GM21529 (cell line): ENCODE data around the gene ELOVL6.
"Not testable (repeated sequence)": the region's sequence is repeated elsewhere in the genome, so short reads cannot be mapped to it uniquely, and the experiment has no call there.

ENCODE experiments used
- ATAC-seq: cut with Tn5 transposase; IDR thresholded peaks from one replicate; pipeline ENCODE4 v1.9.1; 2021; ENCODE audit not compliant: unreplicated experiment

The ELOVL6 gene

GRCh38 chr4:110039164-110039563, 159.3 kb downstream of the ELOVL6 start:
- ATAC-seq, result not testable (repeated sequence)

DNA sequence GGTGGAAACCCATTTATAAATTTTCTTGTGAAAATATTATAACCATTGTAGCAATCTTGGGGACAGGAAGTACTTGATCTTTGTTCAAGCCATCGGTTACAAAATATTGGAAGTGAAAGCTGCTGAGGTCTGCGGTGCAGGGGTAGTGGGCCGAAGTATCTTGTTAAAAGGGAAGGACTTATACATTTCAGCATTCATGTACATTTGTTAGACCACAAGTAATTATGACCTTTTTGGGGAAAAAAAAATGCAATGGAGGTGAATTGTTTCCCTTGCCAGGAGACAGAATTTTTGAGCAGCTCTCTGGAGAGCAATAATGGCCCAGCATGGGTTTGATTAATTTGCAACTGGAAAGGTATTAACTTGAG, 164.4 kb downstream of the ELOVL6 start:
- ATAC-seq, result peak; percentile 99

GRCh38 chr4:110033355-110034025, 164.9 kb downstream of the ELOVL6 start:
- ATAC-seq, result no peak

GRCh38 chr4:110032603-110033002, 165.8 kb downstream of the ELOVL6 start:
- no peak for ATAC-seq

GRCh38 chr4:110025718-110026117, 172.7 kb downstream of the ELOVL6 start:
- no peak for ATAC-seq

DNA sequence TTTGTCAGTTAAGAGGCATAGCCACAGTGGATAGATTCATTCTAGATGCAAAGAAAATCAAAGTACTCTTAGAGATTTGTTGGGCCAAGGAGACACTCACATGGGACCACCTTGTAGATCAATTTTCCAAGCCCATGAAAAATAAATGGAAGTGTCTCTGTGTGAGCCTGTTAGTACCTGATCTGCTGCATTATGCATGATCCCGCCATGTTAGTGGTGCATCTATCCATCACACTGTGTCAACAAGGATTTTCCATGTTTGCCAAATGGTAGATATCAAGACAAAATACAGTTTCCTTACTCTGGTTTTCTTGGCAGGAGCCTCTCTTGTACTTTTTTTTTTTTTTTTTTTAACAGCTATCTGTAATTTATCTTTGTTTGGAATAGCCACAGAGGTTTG, 173.4 kb downstream of the ELOVL6 start:
- ATAC-seq, result no peak

DNA sequence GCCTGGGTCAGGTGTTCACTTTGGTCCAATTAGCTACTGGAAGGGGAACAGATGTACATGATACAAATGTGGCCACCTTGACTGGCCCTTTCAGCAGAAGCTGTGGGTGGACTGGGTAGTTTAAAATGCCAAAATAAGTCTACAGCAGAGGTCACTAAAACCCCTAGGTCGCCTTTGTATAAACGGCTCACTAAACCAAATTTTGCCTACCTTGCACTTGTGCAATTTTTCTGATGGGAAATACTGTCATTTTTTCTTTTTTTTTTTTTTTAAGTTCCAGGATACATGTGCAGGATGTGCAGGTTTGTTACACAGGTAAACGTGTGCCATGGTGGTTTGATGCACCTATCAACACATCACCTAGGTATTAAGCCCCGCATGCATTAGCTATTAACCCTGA, 176.0 kb downstream of the ELOVL6 start:
- ATAC-seq, result no peak

GRCh38 chr4:110020646-110021443, 177.6 kb downstream of the ELOVL6 start:
- ATAC-seq, result no peak

- no peak for ATAC-seq
Observed at GRCh38 chr4:110020139-110020538, 178.3 kb downstream of the ELOVL6 start.

DNA sequence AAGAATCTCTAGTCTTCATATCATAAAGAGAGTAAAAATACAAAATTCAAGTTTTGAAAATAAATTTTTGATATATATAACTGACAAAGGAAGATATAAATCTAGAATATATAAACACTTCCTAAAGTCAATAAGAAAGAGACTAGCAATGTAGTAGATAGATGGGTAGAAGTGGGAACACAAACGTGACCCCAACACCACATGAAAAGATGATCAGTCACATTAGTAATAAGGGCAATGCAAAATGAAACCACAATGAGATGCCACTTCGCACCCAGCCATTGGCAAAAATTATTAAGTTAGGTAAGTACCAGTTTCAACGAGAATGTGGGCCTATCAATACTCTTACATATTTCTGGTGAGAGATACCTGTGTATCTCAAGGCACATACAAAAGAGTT, 179.3 kb downstream of the ELOVL6 start:
- ATAC-seq, result no peak

GRCh38 chr4:110014233-110014632, 184.2 kb downstream of the ELOVL6 start:
- no peak for ATAC-seq

DNA sequence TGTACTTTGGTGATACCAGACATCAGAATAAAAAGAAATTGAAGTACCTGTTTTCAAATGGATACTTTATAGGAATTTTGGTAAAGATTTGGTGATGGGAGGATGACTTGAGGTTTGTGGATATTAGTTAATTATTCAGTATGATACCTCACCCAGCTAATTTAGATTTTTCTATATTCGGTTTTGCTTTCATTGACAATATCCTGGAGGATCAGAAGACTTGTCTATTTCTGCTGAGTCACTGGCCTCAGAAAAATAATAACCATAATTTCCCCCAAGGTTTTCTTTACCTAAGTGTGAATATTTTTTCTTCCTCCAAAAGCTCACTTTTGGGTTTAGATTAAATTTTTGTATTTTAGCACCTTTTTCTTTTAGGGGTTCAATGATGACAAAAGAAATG, 185.5 kb downstream of the ELOVL6 start:
- ATAC-seq, result no peak

DNA sequence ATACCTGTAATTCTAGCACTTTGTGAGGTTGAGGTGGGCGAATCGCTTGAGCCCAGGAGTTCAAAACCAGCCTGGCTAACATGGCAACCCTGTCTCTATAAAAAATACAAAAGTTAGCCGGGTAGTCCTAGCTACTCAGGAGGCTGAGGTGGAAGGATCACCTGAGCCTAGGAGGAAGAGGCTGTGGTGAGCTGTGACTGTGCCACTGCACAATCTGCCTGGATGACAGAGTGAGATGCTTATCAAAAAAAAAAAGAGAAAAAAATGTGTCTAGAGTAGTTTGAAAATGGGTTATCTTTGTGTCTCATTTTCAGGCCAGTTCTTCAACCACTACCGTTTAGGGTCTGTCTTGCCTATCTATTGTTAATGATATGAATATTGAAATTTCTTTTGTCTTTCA, 187.6 kb downstream of the ELOVL6 start:
- no peak for ATAC-seq

DNA sequence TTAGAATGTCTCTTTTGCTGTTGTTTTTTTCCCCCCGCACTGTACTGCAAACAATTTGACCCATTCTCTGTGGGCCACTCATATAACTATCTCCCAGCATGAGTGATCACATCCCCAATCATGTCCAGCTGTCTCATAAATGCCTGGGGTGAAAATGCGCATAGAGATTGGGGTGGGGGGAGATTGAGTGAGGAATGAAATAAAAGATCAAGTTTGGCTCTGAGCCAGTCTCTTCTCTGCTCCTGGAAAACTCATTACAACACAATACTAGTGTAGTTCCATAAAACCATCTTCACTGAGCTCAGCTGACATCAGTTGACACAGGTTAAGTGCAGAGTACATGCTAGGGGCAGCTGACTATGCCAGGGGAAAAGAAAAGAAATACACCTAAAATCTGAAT, 188.9 kb downstream of the ELOVL6 start:
- no peak for ATAC-seq

GRCh38 chr4:110008540-110008939, 189.9 kb downstream of the ELOVL6 start:
- no peak for ATAC-seq

GRCh38 chr4:110007217-110007616, 191.2 kb downstream of the ELOVL6 start:
- no peak for ATAC-seq

- peak; percentile 79 for ATAC-seq
Observed at GRCh38 chr4:110005461-110006056, 192.9 kb downstream of the ELOVL6 start.

- ATAC-seq, result no peak
Observed at GRCh38 chr4:110004556-110004955, 193.9 kb downstream of the ELOVL6 start.

DNA sequence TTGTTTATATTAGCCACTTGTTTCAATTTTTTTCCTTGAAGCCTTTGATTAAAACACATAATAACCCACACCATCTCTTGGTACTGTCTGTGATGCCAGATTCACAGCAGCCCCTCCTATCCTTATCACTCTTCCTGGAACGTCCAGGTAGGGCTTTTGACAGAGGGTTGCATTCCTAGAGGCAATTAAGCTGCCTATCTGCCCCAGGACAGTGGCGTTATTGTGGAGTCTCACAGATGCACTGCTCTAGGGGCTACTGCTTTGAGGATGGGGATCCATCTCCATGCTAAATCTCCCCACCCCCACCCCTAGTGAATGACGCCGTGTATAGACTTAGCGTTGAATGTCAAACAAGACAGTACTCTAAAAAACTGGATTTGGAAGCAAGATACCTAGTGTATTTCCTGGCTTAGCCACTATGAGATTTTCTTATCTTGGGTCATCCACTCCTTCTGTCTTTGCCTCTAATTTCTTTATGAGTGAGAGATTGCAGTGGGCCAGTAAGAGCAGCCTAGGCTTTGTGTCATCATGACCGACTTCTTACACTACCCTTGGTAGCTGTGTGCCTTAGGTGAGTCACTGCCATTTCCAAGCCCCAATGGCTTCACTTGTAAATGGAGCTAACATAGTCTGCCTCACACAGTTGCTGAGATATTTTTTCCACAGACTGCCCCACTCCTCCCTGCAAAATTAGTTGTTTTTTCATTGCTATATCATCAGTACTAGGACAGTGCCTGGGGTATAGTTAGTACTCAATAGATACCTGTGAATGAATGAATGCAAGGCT, 194.8 kb downstream of the ELOVL6 start:
- no peak for ATAC-seq

DNA sequence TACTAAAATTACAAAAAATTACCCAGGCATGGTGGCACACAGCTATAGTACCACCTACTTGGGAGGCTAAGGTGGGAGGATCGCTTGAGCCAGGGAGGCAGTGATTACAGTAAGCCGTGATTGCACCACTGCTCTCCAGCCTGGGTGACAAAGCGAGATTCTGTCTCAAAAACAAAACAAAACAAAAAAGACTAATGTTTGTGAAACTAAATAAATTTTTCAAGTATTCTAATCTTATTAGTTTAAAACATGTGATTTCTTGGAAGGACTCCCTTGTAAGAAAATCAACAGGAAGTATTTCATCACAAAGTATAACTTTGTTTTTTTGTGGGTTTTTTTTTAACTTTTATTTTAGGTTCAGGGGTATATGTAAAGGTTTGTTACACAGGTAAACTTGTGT, 196.1 kb downstream of the ELOVL6 start:
- no peak for ATAC-seq

DNA sequence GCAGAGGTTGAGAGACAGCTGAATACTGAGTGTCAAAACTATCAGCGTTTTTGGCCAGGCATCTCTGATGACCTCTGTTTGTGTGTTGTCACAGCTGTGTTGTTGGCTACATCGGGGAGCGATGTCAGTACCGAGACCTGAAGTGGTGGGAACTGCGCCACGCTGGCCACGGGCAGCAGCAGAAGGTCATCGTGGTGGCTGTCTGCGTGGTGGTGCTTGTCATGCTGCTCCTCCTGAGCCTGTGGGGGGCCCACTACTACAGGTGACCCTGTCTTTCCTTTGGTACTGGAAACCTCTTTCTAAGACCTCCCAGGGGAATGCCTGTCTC, 198.9 kb downstream of the ELOVL6 start:
- no peak for ATAC-seq
